OCI-LY1 (cell line): Measurements from ENCODE around the gene RBM47.

Experiments used
- H2AFZ ChIP-seq: fragments of 200-600 bp; sonication (generic), shearing (Covaris generic); 2 replicates; pipeline ENCODE4 v1.6.0; 2014; ENCODE audit warnings: antibody characterized with exemption, mild to moderate bottlenecking, low read length
- H3F3A ChIP-seq: fragments of 200-600 bp; sonication (generic), shearing (Covaris generic); 2 replicates; pipeline ENCODE4 v1.6.0; 2014; ENCODE audit warnings: mild to moderate bottlenecking, antibody characterized with exemption, low read length, moderate library complexity; ENCODE audit not compliant: insufficient read depth
- H3K27ac ChIP-seq: fragments of 200-600 bp; sonication (generic); 2 replicates; pipeline ENCODE4 v1.5.1; 2014; ENCODE audit warnings: low read length, mixed run types, mild to moderate bottlenecking, low read depth; ENCODE audit not compliant: poor library complexity, severe bottlenecking
- H3K27me3 ChIP-seq: fragments of 200-600 bp; sonication (generic); 2 replicates; pipeline ENCODE4 v1.6.0; 2014; ENCODE audit warnings: antibody characterized with exemption, mild to moderate bottlenecking, low read length, moderate library complexity; ENCODE audit not compliant: insufficient read depth
- H3K36me3 ChIP-seq: fragments of 200-600 bp; sonication (generic); 2 replicates; pipeline ENCODE4 v1.6.1; 2014; ENCODE audit warnings: mild to moderate bottlenecking, antibody characterized with exemption, low read length, moderate library complexity, mixed read lengths; ENCODE audit not compliant: insufficient read depth
- H3K4me1 ChIP-seq: fragments of 200-600 bp; sonication (generic); 2 replicates; pipeline ENCODE4 v1.5.1; 2014; ENCODE audit warnings: mild to moderate bottlenecking, low read length, moderate library complexity; ENCODE audit not compliant: insufficient read depth, severe bottlenecking
- H3K4me2 ChIP-seq: fragments of 200-600 bp; sonication (generic), shearing (Covaris generic); 2 replicates; pipeline ENCODE4 v1.6.1; 2014; ENCODE audit warnings: low read length
- H3K4me3 ChIP-seq: fragments of 200-600 bp; sonication (generic); 2 replicates; pipeline ENCODE4 v1.5.1; 2014; ENCODE audit warnings: low read length, low read depth, mild to moderate bottlenecking, mixed read lengths; ENCODE audit not compliant: poor library complexity, severe bottlenecking
- H3K79me2 ChIP-seq: fragments of 200-600 bp; shearing (Covaris generic); 2 replicates; pipeline ENCODE4 v1.6.1; 2016; ENCODE audit warnings: mixed run types, low read length, mixed read lengths; ENCODE audit not compliant: insufficient read depth
- H3K9ac ChIP-seq: fragments of 200-600 bp; sonication (generic), shearing (Covaris generic); 2 replicates; pipeline ENCODE4 v1.6.1; 2014; ENCODE audit warnings: mild to moderate bottlenecking, low read length, mixed read lengths
- H3K9me2 ChIP-seq: fragments of 200-600 bp; sonication (generic), shearing (Covaris generic); 2 replicates; pipeline ENCODE4 v1.6.1; 2014; ENCODE audit warnings: low read depth, mild to moderate bottlenecking, low read length, mixed read lengths
- H3K9me3 ChIP-seq: fragments of 200-600 bp; shearing (Covaris generic); 2 replicates; pipeline ENCODE4 v1.6.1; 2014; ENCODE audit warnings: low read length, mixed read lengths
- H4K20me1 ChIP-seq: fragments of 200-600 bp; sonication (generic), shearing (Covaris generic); 2 replicates; pipeline ENCODE4 v1.6.0; 2016; ENCODE audit warnings: mild to moderate bottlenecking, low read length; ENCODE audit not compliant: insufficient read depth
- CTCF ChIP-seq: fragments of 200-600 bp; sonication (generic), shearing (Covaris generic); IDR thresholded peaks from 2 replicates; pipeline ENCODE4 v1.5.1; 2017; ENCODE audit warnings: mild to moderate bottlenecking, antibody characterized with exemption, low read length, moderate library complexity, mixed read lengths
- EZH2 ChIP-seq: fragments of 200-600 bp; sonication (generic), shearing (Covaris generic); IDR thresholded peaks from 2 replicates; pipeline ENCODE4 v1.8.0; 2017; ENCODE audit warnings: borderline replicate concordance, mixed run types, mild to moderate bottlenecking, antibody characterized with exemption, low read length, moderate library complexity, mixed read lengths

RBM47 gene

GRCh38 chr4:40607221-40607620 lies 22.4 kb downstream of the RBM47 start:
- Histone ChIP-seq H3K9me3 (no peaks in the 10 kb centered on the region), H3K9me2 (no peaks in the 10 kb centered on the region), H3K36me3 (no peaks in the 10 kb centered on the region), H3K4me1 (no peaks in the 10 kb centered on the region), H4K20me1 (no peaks in the 10 kb centered on the region), H3F3A (no peaks in the 10 kb centered on the region), H3K79me2 (no peaks in the 10 kb centered on the region), H3K4me2 (no peak overlapping the region), H3K4me3 (no peak overlapping the region), H3K9ac (no peak overlapping the region), H3K27ac (no peak overlapping the region), H2AFZ (no peak overlapping the region), H3K27me3 (no peaks in the 10 kb centered on the region)
- TF ChIP-seq CTCF (no peak), EZH2 (no peak)

- Histone ChIP-seq H3K4me3 (no peak overlapping the region), H3K4me1 (no peaks in the 10 kb centered on the region), H3K36me3 (no peaks in the 10 kb centered on the region), H2AFZ (no peak overlapping the region), H3K27ac (no peak overlapping the region), H3K9ac (no peak overlapping the region), H4K20me1 (no peaks in the 10 kb centered on the region), H3K4me2 (no peak overlapping the region), H3K27me3 (no peaks in the 10 kb centered on the region), H3K9me3 (no peaks in the 10 kb centered on the region), H3K9me2 (no peaks in the 10 kb centered on the region), H3F3A (no peaks in the 10 kb centered on the region), H3K79me2 (no peaks in the 10 kb centered on the region)
- no peak for TF ChIP-seq CTCF
- no peak for TF ChIP-seq EZH2
Measured at GRCh38 chr4:40606239-40606767, 23.4 kb downstream of the RBM47 start.

- H3K9me3 ChIP-seq: no peaks in the 10 kb centered on the region
- no peaks in the 10 kb centered on the region for H3F3A ChIP-seq
- no peaks in the 10 kb centered on the region for H3K9me2 ChIP-seq
- no peaks in the 10 kb centered on the region for H3K36me3 ChIP-seq
- H3K27me3 ChIP-seq: no peaks in the 10 kb centered on the region
- H3K27ac ChIP-seq: no peak overlapping the region
- H3K4me2 ChIP-seq: no peak overlapping the region
- TF ChIP-seq CTCF (no peak), EZH2 (no peak)
- no peaks in the 10 kb centered on the region for H3K4me1 ChIP-seq
- no peak overlapping the region for H2AFZ ChIP-seq
- no peaks in the 10 kb centered on the region for H3K79me2 ChIP-seq
- no peaks in the 10 kb centered on the region for H4K20me1 ChIP-seq
- H3K4me3 ChIP-seq: no peak overlapping the region
- H3K9ac ChIP-seq: no peak overlapping the region
Measured at GRCh38 chr4:40603281-40603680, 26.4 kb downstream of the RBM47 start.
